C1 segment of cervical spinal cord (tissue), 14 donors: ENCODE measurements around the gene SH3D19.

ENCODE experiments used
- DNase-seq, 14 donors: peaks; one replicate each; lab custom pipeline; 2025; lab: John Stamatoyannopoulos, UW

SH3D19 gene

GRCh38 chr4:151325111-151325948 is at the start of gene SH3D19:
Gene SH3D19, minus strand, starts transcription at chr4:151325605. Its CDS starts 253 bp downstream, at chr4:151325352.
- DNase-seq = peak in 13 of 14 donors; percentile 17 to 68 (median 33)

- peak in 12 of 14 donors; percentile 4 to 67 (median 37) for DNase-seq
Observed at GRCh38 chr4:151362404-151363164, 37.2 kb upstream of the SH3D19 start.

GRCh38 chr4:151361966-151362365 is 36.6 kb upstream of the SH3D19 start:
- no peak for DNase-seq

GRCh38 chr4:151361126-151361525 is 35.7 kb upstream of the SH3D19 start:
- DNase-seq = no peak

GRCh38 chr4:151359576-151359975 is 34.2 kb upstream of the SH3D19 start:
- DNase-seq = peak in 5 of 14 donors; percentile 2 to 23 (median 7)

GRCh38 chr4:151358266-151358665 is 32.9 kb upstream of the SH3D19 start:
- peak in 12 of 14 donors; percentile 10 to 77 (median 52) for DNase-seq

GRCh38 chr4:151356510-151356909 is 31.1 kb upstream of the SH3D19 start:
- DNase-seq = no peak

GRCh38 chr4:151355155-151355554 is 29.8 kb upstream of the SH3D19 start:
- no peak for DNase-seq

- DNase-seq = no peak
Observed at GRCh38 chr4:151347490-151348235, 22.3 kb upstream of the SH3D19 start.

- DNase-seq = no peak
Observed at GRCh38 chr4:151344948-151345347, 19.5 kb upstream of the SH3D19 start.

GRCh38 chr4:151340751-151341385 is 15.5 kb upstream of the SH3D19 start:
- no peak for DNase-seq

- DNase-seq = no peak
Observed at GRCh38 chr4:151339467-151339866, 14.1 kb upstream of the SH3D19 start.

- no peak for DNase-seq
Observed at GRCh38 chr4:151331276-151332042, 6.1 kb upstream of the SH3D19 start.

GRCh38 chr4:151329217-151330007 is 4.0 kb upstream of the SH3D19 start:
- DNase-seq = no peak

- no peak for DNase-seq
Observed at GRCh38 chr4:151325949-151326246, 493 bp upstream of the SH3D19 start.

GRCh38 chr4:151324752-151325110 is 674 bp downstream of the SH3D19 start:
- DNase-seq = peak in 10 of 14 donors; percentile 20 to 70 (median 39)

GRCh38 chr4:151324124-151324751 is 1.2 kb downstream of the SH3D19 start:
- peak in 3 of 14 donors; percentile 17 to 44 (median 32) for DNase-seq

- no peak for DNase-seq
Observed at GRCh38 chr4:151323667-151324066, 1.7 kb downstream of the SH3D19 start.

GRCh38 chr4:151322570-151322969 is 2.8 kb downstream of the SH3D19 start:
- no peak for DNase-seq
